Mesendoderm (in vitro differentiated cells): Measurements from ENCODE around the gene CYB5R4.

Source experiments
- DNase-seq: peaks from one replicate; pipeline ENCODE4 v3.0.0; 2013
- H2AK5ac ChIP-seq: 2 replicates; pipeline ENCODE4 v1.6.1; 2013; ENCODE audit warnings: low read length, inconsistent platforms
- H2BK120ac ChIP-seq: 2 replicates; pipeline ENCODE4 v1.6.1; 2013; ENCODE audit warnings: low read depth, mild to moderate bottlenecking, low read length, moderate library complexity, mixed read lengths
- H2BK15ac ChIP-seq: replicated peaks from 2 replicates; pipeline ENCODE4 v1.6.1; 2013; ENCODE audit warnings: low read depth, mild to moderate bottlenecking, moderate library complexity
- H2BK5ac ChIP-seq: 2 replicates; pipeline ENCODE4 v1.6.1; 2013; ENCODE audit warnings: low read length, inconsistent platforms
- H3K18ac ChIP-seq: 2 replicates; pipeline ENCODE4 v1.6.1; 2013; ENCODE audit warnings: mild to moderate bottlenecking, low read length, mixed read lengths
- H3K23ac ChIP-seq: one replicate; pipeline ENCODE4 v1.6.1; 2013; ENCODE audit warnings: low read length
- H3K27ac ChIP-seq: 2 replicates; pipeline ENCODE4 v1.5.1; 2013; ENCODE audit warnings: low read depth, mild to moderate bottlenecking, inconsistent platforms, low read length, moderate library complexity
- H3K27me3 ChIP-seq: 2 replicates; pipeline ENCODE4 v1.6.1; 2013; ENCODE audit warnings: low read length, control low read depth, mild to moderate bottlenecking, inconsistent platforms; ENCODE audit not compliant: insufficient read depth, poor library complexity
- H3K36me3 ChIP-seq: 2 replicates; pipeline ENCODE4 v1.6.1; 2013; ENCODE audit warnings: low read length, inconsistent platforms; ENCODE audit not compliant: control insufficient read depth, insufficient read depth
- H3K4ac ChIP-seq: one replicate; pipeline ENCODE4 v1.6.1; 2013; ENCODE audit warnings: low read depth, mild to moderate bottlenecking, low read length, moderate library complexity
- H3K4me1 ChIP-seq: 2 replicates; pipeline ENCODE4 v1.6.1; 2013; ENCODE audit warnings: low read depth, low read length, inconsistent platforms; ENCODE audit not compliant: control insufficient read depth
- H3K4me2 ChIP-seq: 2 replicates; pipeline ENCODE4 v1.6.1; 2013; ENCODE audit warnings: low read length
- H3K4me3 ChIP-seq: 2 replicates; pipeline ENCODE4 v1.5.1; 2013; ENCODE audit warnings: mild to moderate bottlenecking, low read length
- H3K56ac ChIP-seq: one replicate; pipeline ENCODE4 v1.6.1; 2013; ENCODE audit warnings: low read length
- H3K79me1 ChIP-seq: 2 replicates; pipeline ENCODE4 v1.6.1; 2013; ENCODE audit warnings: low read length, inconsistent platforms
- H3K79me2 ChIP-seq: 2 replicates; pipeline ENCODE4 v1.6.1; 2013; ENCODE audit warnings: mild to moderate bottlenecking, low read length; ENCODE audit not compliant: control insufficient read depth, insufficient read depth
- H3K9ac ChIP-seq: 2 replicates; pipeline ENCODE4 v1.6.1; 2013; ENCODE audit warnings: low read length, inconsistent platforms
- H4K5ac ChIP-seq: one replicate; pipeline ENCODE4 v1.6.1; 2013; ENCODE audit warnings: low read length
- H4K8ac ChIP-seq: one replicate; pipeline ENCODE4 v1.6.1; 2013; ENCODE audit warnings: low read depth, mild to moderate bottlenecking, control low read depth, low read length, moderate library complexity
- WGBS: extraction: QIAGEN DNeasy Blood & Tissue Kit; methylation state at CpG from one replicate; pipeline ENCODE4 v1.1.7; 2013; ENCODE audit warnings: low lambda C conversion rate, missing lambda C conversion rate; ENCODE audit not compliant: insufficient coverage; ENCODE audit errors: extremely low coverage; 5-methylcytosine and 5-hydroxymethylcytosine counted together

CYB5R4 gene

DNA sequence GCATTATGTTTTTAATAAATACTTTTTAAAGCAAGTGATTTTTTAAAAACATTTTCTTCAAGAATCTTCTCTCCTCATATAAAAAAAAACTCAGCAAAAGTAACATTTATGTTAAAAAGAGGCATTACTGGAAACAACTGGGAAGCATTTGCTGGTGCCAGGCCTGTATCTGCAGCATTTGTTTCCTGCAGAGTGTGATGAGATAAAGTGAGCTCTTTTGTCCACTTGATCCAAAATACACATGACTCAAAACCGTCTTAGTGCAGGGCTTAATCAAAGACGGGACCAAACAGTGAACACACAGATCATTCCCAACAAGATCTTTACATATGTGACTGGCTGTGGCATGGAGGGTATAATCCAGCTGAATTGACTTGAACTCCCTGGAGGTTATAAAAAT lies 34.7 kb upstream of the CYB5R4 start:
- no peak overlapping the region for H3K4ac ChIP-seq
- no peak overlapping the region for H3K9ac ChIP-seq
- no peak overlapping the region for H3K4me3 ChIP-seq
- H3K18ac ChIP-seq = peak overlapping the region; percentile 28
- H2BK120ac ChIP-seq = no peak overlapping the region
- no peak overlapping the region for H3K4me2 ChIP-seq
- H3K4me1 ChIP-seq = no peaks in the 10 kb centered on the region
- WGBS = no CpG with 5 or more reads among the region's 2 CpGs
- H2AK5ac ChIP-seq = no peak overlapping the region
- peak; percentile 60 for DNase-seq
- no peak overlapping the region for H2BK5ac ChIP-seq
- no peak overlapping the region for H3K56ac ChIP-seq
- H4K5ac ChIP-seq = no peak overlapping the region
- H3K23ac ChIP-seq = no peak overlapping the region
- no peak overlapping the region for H4K8ac ChIP-seq
- no peaks in the 10 kb centered on the region for H3K79me2 ChIP-seq
- H3K36me3 ChIP-seq = no peaks in the 10 kb centered on the region
- H3K27me3 ChIP-seq = no peaks in the 10 kb centered on the region
- H3K27ac ChIP-seq = no peak overlapping the region
- no peak overlapping the region for H2BK15ac ChIP-seq
- no peaks in the 10 kb centered on the region for H3K79me1 ChIP-seq

DNA sequence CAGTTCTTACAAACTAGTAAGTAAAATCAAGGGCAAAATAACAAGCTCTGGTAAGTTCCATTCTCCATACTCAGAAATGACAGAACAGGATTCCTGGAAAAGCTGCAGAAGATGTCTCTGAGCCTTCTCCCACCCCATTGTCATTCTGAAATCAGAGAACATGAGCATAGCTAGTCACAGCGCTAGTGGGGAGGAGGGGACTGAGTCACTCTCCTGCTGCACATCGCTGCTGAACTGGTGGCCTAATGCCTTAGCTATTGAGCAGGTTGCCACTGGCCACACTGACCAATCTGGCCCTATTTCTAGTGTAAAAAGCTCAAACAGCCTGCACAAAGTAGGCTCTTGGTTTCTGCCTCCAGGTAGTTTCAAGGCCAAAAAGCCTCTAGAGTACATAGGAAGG lies 32.4 kb upstream of the CYB5R4 start:
- H4K8ac ChIP-seq = no peak overlapping the region
- no peak overlapping the region for H3K18ac ChIP-seq
- H2BK15ac ChIP-seq = no peak overlapping the region
- no CpG with 5 or more reads among the region's 2 CpGs for WGBS
- no peak overlapping the region for H3K27ac ChIP-seq
- H3K36me3 ChIP-seq = no peaks in the 10 kb centered on the region
- H3K79me2 ChIP-seq = no peaks in the 10 kb centered on the region
- H3K79me1 ChIP-seq = no peaks in the 10 kb centered on the region
- no peak overlapping the region for H3K56ac ChIP-seq
- H3K4ac ChIP-seq = no peak overlapping the region
- no peak overlapping the region for H3K9ac ChIP-seq
- no peak overlapping the region for H2AK5ac ChIP-seq
- no peak overlapping the region for H2BK120ac ChIP-seq
- no peak overlapping the region for H3K23ac ChIP-seq
- H3K4me3 ChIP-seq = no peak overlapping the region
- DNase-seq = no peak
- H3K4me2 ChIP-seq = no peak overlapping the region
- no peaks in the 10 kb centered on the region for H3K27me3 ChIP-seq
- no peak overlapping the region for H4K5ac ChIP-seq
- no peaks in the 10 kb centered on the region for H3K4me1 ChIP-seq
- H2BK5ac ChIP-seq = no peak overlapping the region

DNA sequence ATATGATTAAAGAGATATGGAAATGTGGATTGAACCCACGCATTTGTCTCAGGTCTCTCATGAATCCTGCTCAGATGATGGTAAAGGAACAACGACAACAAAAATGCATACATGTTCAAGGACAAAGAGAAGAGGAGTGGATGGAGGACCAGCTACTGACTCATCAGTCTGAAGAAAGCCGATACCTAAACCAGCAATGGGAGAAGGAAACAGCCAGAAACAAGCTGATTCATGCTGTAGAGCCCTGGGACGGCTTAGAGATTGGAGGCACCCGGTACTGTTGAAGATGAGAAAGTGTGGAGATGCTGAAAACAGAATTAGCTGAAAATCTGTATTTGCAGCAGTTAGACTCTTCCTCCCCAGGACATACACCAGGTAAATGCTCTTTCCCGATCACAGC lies 20.8 kb upstream of the CYB5R4 start:
- Histone ChIP-seq H3K79me2 (no peaks in the 10 kb centered on the region), H3K27me3 (no peaks in the 10 kb centered on the region), H4K8ac (no peak overlapping the region), H3K4me1 (no peaks in the 10 kb centered on the region), H3K4me2 (no peak overlapping the region), H2AK5ac (no peak overlapping the region), H3K27ac (no peak overlapping the region), H3K36me3 (no peaks in the 10 kb centered on the region), H3K56ac (no peak overlapping the region), H3K79me1 (no peaks in the 10 kb centered on the region), H3K4me3 (no peak overlapping the region), H3K23ac (no peak overlapping the region), H3K18ac (no peak overlapping the region), H3K9ac (no peak overlapping the region), H2BK5ac (no peak overlapping the region), H4K5ac (no peak overlapping the region), H2BK15ac (no peak overlapping the region), H3K4ac (no peak overlapping the region), H2BK120ac (no peak overlapping the region)
- peak; percentile 25 for DNase-seq
- WGBS = no CpG with 5 or more reads among the region's 6 CpGs

DNA sequence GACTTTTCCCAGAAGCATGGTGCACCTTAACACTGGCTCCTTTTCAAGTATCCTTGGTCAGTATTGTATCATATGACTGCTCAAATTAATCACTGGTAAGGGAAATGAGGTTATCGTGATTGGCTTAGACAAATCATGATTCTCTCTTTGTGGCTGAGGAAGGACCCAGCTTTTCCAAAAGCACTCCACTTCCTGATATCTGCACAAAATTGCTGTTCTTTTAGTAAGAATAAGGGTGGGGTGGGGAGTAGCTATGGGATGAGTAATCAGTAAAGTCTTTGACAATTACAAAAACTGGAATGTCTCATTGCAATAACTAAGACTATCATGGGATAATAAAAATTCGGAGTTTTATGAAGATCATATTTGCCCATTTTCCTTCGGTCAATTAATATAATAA lies 15.3 kb upstream of the CYB5R4 start:
- no peak for DNase-seq
- WGBS = no CpG with 5 or more reads among the region's 3 CpGs
- no peak overlapping the region for H3K4me3 ChIP-seq

DNA sequence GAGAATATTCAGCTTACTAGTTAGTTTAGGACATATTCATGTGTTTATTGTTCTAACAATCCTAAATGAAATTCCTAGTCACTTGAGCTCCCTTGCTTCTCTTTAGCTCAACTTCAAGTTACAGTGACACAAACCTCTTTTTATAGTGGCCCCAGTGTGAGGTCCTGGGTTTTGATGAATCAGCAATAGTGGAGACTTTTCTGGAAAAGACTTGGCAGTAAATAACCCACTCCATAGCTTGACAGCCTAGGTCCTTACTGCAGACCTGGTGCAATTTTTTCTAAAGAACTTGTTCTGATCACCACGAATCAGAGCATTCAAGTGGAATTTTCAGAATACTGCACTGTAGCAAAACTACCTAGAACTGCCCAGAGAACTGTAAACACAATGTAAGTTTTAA lies 13.2 kb upstream of the CYB5R4 start:
- Histone ChIP-seq H3K4ac (no peak overlapping the region), H2AK5ac (no peak overlapping the region), H3K23ac (no peak overlapping the region), H3K9ac (no peak overlapping the region), H2BK15ac (no peak overlapping the region), H3K79me2 (no peaks in the 10 kb centered on the region), H4K5ac (no peak overlapping the region), H2BK120ac (no peak overlapping the region), H3K18ac (no peak overlapping the region), H3K27me3 (no peaks in the 10 kb centered on the region), H3K4me2 (no peak overlapping the region), H4K8ac (no peak overlapping the region), H2BK5ac (no peak overlapping the region), H3K27ac (no peak overlapping the region), H3K36me3 (no peaks in the 10 kb centered on the region), H3K4me3 (no peak overlapping the region), H3K56ac (no peak overlapping the region), H3K4me1 (no peaks in the 10 kb centered on the region), H3K79me1 (no peaks in the 10 kb centered on the region)
- no peak for DNase-seq
- WGBS = no CpG with 5 or more reads among the region's 1 CpG

More for the DNA sequence above, 15.3 kb upstream of the CYB5R4 start:
- H3K27ac ChIP-seq = no peak overlapping the region
- no peak overlapping the region for H3K18ac ChIP-seq
- no peaks in the 10 kb centered on the region for H3K36me3 ChIP-seq
- H3K4me2 ChIP-seq = no peak overlapping the region
- H3K4ac ChIP-seq = no peak overlapping the region
- H2AK5ac ChIP-seq = no peak overlapping the region
- H3K27me3 ChIP-seq = no peaks in the 10 kb centered on the region
- no peak overlapping the region for H2BK120ac ChIP-seq
- no peak overlapping the region for H2BK5ac ChIP-seq
- no peaks in the 10 kb centered on the region for H3K4me1 ChIP-seq
- no peak overlapping the region for H3K9ac ChIP-seq
- H4K5ac ChIP-seq = no peak overlapping the region
- no peak overlapping the region for H4K8ac ChIP-seq
- no peak overlapping the region for H3K23ac ChIP-seq
- H3K79me2 ChIP-seq = no peaks in the 10 kb centered on the region
- H3K79me1 ChIP-seq = no peaks in the 10 kb centered on the region
- H3K56ac ChIP-seq = no peak overlapping the region
- no peak overlapping the region for H2BK15ac ChIP-seq

DNA sequence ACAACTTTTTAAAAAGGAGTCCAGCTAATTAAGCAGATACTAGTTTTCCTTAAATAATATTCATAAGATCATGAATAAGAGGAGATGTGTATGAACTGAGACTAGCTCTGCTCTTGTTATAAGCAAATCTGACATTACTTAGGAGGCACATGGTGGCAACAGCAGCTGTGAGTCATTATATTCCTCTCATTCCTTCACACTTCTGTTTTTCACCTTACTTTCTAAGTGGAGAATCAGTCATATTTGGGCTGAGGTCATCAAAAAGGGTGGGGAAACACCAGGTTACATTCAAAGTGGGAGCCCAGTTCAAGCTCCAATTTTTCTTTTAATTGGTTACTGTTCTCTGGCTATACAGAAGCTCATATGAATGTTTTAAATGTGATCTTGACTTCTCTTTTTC lies 12.3 kb upstream of the CYB5R4 start:
- no peak overlapping the region for H4K5ac ChIP-seq
- H3K23ac ChIP-seq = no peak overlapping the region
- no peak overlapping the region for H2AK5ac ChIP-seq
- H3K56ac ChIP-seq = no peak overlapping the region
- no peak overlapping the region for H4K8ac ChIP-seq
- no peak overlapping the region for H2BK15ac ChIP-seq
- no peak overlapping the region for H2BK120ac ChIP-seq
- H3K36me3 ChIP-seq = no peaks in the 10 kb centered on the region
- H3K18ac ChIP-seq = no peak overlapping the region
- no peaks in the 10 kb centered on the region for H3K27me3 ChIP-seq
- H3K9ac ChIP-seq = no peak overlapping the region
- H3K27ac ChIP-seq = no peak overlapping the region
- H3K4me3 ChIP-seq = no peak overlapping the region
- no peak overlapping the region for H2BK5ac ChIP-seq
- H3K79me2 ChIP-seq = no peaks in the 10 kb centered on the region
- no peak for DNase-seq
- H3K4me2 ChIP-seq = no peak overlapping the region
- no peak overlapping the region for H3K4ac ChIP-seq
- H3K4me1 ChIP-seq = no peaks in the 10 kb centered on the region
- no peaks in the 10 kb centered on the region for H3K79me1 ChIP-seq
